Measurements from ENCODE around the gene CCDC88B.

CCDC88B gene

DNA sequence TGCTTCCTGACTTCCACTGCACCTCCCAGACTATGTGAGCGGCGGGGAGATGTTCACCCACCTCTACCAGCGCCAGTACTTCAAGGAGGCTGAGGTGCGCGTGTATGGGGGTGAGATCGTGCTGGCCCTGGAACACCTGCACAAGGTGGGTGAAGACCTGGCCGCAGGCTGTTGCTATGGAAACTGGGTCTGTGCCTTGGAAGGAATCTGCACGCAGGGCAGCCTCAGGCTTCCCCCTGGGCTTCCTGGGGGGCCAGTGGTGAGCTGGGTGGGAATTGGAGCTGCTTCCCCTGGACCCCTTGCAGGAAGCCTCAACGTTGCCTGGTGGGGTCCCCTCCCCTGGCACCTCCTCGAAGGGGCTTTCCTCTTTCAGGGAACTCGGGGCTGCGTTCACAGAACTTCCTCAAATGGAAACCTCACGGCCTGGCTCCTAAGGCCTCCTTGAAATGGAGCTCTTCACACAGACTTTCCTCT is 20.5 kb downstream of the CCDC88B start:
- DNase-seq, result no peak

DNA sequence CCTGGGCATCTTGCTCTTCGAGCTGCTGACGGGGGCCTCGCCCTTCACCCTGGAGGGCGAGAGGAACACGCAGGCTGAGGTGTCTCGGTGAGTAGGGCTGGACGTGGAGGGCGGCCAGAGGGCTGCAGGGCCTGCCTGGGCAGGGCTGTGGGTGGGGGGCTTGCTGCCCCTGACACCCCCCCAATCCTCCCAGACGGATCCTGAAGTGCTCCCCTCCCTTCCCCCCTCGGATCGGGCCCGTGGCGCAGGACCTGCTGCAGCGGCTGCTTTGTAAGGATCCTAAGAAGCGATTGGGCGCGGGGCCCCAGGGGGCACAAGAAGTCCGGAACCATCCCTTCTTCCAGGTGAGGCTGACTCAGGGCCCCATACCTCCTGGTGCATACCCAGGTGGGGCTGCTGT is 21.7 kb downstream of the CCDC88B start:
- DNase-seq, result no peak

- no peak for DNase-seq
These were observed 22.3 kb downstream of the CCDC88B start for GRCh38 chr11:64362339-64362738.

GRCh38 chr11:64364435-64364834 is 24.4 kb downstream of the CCDC88B start:
- no peak for DNase-seq

DNA sequence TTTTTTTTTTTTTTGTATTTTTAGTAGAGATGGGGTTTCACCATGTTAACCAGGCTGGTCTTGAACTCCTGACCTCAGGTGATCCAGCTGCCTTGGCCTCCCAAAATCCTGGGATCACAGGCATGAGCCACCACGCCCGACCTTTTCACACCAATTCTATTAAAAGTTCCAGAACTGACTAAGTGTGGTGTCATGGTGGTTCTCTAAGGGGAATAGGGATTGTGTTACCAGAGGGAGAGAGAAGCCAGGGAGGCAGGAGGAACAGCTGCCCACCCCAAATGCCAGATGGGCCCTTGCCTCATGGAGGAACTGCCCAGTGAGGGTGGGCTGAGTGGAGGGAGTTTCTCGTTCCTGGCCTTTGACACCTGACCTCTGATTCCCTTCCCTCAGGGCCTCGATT is 24.9 kb downstream of the CCDC88B start:
- DNase-seq, result no peak

DNA sequence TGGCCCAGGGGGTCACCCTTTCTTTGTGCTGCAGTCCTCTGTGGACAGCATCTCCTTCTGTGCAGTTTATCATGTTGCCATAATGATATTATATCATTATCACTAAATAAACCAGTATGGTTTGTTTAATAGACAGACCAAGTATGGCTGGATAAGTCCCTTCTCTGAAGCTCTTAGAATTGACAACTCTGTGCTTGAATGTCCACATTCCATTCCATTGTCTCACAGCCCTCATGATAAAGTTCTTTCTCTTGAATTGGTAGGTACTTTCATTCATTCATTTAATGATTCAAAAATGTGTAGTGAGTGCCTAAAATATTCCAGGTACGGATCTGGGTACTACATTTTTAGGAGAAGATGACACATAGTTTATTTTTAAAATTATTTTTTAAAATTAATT is 26.7 kb downstream of the CCDC88B start:
- no peak for DNase-seq

DNA sequence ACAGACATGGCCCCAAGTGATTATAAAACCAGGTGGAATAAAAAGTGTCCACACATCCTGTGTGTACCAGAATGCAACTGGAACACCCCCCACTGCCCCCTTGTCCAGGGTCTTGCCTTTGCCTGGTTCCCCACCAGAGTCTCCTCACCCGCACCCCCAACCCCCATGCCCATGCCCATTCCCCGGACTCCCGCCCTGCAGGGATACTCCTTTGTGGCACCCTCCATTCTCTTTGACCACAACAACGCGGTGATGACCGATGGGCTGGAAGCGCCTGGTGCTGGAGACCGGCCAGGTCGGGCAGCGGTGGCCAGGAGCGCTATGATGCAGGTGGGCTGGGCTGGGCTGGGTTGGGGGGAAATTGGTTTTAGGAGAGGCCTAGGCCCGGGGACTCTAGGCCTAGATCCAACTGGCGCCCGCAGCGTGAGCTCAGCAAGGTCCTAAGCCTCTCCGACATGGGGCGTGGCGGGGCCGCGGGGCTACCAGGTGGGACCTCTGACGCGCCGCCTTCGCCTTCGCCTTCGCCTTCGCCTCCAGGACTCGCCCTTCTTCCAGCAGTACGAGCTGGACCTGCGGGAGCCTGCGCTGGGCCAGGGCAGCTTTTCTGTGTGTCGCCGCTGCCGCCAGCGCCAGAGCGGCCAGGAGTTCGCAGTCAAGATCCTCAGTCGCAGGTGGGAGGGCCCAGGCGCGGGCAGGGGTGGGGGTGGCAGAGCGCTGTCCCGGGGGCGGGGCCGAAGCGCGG is 28.1 kb downstream of the CCDC88B start:
- DNase-seq, result no peak

GRCh38 chr11:64368673-64369074 is 28.7 kb downstream of the CCDC88B start:
- DNase-seq, result no peak

GRCh38 chr11:64369440-64370421 is 29.7 kb downstream of the CCDC88B start:
- DNase-seq, result no peak

GRCh38 chr11:64371201-64371600 is 31.2 kb downstream of the CCDC88B start:
- DNase-seq, result no peak

DNA sequence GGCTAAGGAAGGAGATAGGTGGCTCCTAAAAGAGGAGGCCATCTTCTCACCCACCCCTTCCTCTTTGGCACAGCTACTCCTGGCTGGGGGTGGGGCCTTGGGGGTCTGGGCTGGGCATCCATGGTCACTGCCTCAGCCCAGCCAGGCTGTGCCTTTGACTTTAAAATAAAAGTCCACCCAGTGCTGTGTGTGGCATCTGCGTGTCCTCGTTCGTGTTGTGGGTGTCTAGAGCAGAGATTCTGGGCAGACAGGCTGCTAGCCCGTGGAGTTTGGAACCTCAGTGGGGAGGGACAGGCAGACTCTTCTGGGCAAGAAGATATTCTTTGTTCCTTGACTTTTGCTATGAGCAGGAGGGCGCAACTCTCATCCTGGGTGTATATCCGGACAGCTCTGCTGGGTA is 32.0 kb downstream of the CCDC88B start:
- DNase-seq, result no peak

DNA sequence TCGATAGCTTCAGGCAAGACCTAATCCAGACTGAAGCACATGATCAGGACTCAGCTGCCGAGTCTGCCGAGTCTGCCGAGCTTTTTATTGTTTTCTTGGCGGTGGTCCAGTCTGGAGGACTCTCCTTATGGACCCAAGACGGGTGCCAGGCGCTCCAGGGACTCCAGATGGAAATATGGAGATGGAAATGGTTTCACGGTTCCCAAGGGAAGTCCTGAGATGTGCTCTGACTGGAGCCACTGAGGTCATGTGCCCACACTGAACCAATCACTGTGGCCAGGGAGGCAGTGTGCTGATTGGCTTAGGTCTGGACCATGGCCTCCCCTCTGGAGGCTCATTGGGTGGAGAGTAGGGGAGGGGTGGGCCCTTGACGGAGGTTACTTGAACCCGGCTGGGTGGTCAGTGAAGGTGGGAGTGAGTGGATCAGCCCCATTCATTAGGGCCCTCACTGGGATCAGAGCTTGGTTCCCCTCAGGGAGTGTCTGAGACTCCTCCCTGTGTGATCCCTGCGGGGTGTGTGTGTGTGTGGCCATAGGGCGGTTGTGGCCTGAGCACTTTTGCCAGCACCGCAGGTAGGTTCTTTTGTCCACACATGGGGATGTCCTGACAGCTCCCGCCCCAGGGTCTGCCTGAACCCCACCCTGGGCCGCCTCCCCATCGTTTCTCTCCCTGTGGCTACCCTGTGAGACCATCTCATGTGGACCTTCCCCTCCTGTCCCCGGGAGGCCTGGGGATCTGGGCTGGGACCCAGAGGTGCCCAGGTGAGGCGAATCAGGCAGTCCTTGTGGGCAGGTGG is 33.0 kb downstream of the CCDC88B start:
- no peak for DNase-seq

DNA sequence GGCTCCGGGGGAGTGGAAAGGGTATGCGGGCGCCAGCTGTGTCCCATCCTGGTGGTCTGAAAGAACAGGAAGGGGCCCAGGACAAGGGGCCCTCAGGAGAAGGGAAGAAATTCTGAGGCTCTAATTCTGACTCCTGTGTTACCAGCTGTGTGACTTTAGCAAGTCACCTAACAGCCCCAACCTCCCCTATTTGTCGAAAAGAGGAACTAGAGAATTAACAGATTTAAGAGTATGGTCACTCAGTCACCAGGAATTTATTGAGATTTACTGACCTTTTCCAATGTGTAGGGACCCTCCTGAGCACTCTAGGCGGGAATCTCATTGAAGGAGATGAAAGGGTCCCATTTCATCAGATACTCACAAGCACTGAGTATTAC is 33.6 kb downstream of the CCDC88B start:
- no peak for DNase-seq

DNA sequence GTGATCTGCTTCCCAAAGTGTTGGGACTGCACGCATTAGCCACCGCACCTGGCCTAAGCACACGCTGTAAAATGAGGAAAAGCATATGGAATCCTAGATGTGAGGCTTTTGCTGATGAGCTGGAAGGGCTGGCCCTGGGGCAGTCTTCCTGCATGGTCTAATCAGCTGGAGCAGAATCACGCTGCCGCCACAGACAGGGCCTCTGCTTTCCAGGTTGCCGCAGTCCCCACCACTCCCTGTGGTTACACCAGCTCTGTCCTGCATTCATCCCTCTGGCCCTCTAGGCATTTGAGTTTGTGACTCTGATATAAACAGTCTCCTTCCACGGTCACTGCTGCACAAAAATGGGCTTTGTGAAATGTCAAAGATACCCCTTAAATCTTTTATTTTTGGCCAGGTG is 36.1 kb downstream of the CCDC88B start:
- DNase-seq, result no peak

- DNase-seq, result no peak
These were observed 38.4 kb downstream of the CCDC88B start for GRCh38 chr11:64378335-64378880.

DNA sequence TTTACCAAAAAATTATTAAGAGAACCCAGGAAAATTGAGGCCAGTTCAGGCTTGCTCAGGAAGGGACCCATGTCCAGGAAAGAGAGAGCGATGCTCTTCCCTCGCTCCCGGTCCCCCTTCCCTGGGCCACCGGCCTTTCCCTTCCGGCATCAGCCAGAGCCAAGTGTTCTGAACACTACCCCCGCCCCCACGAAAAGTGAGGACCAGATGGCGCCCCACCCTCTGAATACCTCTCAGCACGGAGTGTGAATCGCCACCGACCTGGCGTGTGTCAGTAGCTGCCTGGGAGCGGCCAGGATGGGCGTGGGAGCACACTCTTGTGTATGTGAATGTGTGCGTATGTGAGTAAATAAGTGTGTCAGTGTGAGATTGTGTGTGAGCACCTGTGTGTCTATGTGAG is 39.2 kb downstream of the CCDC88B start:
- DNase-seq, result no peak

GRCh38 chr11:64379817-64380709 is 40.1 kb downstream of the CCDC88B start:
- no peak for DNase-seq

GRCh38 chr11:64381350-64381749 is 41.3 kb downstream of the CCDC88B start:
- DNase-seq, result no peak

GRCh38 chr11:64382047-64382446 is 42.0 kb downstream of the CCDC88B start:
- no peak for DNase-seq

DNA sequence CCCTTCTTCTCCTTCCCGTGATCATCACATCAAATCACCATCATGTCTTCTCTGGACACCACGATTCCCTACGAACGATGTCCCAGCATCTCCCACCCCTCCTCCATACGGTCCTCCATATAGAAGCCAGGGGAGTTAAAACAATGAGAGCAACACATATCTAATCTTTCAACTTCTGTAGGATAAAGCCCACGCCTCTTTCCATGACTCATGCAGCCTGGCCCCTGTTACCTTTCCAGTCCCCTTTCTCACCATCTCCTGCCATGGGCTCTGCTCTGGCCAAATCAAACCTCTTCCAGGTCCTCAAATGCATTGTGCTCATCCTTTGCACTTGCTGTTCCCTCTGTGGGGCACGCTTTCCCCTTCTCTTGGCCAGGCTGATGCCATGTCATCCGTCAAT is 42.6 kb downstream of the CCDC88B start:
- DNase-seq, result no peak

- no peak for DNase-seq
These were observed 43.6 kb downstream of the CCDC88B start for GRCh38 chr11:64383580-64383979.
